GM23338 (cell line): ENCODE data around the gene HEY2.

Experiments used
- CREB1 ChIP-seq: fragments of 250-450 bp; sonication (Bioruptor Pico); IDR thresholded peaks from 2 replicates; pipeline ENCODE4 v1.5.0; 2020; ENCODE audit warnings: low read depth, mild to moderate bottlenecking, moderate library complexity
- CTCF ChIP-seq, 2 experiments: fragments of 200-600 bp in 1 of 2; sonication (generic) in 1 of 2; conservative IDR thresholded peaks; 2 replicates each; pipeline versions ENCODE4 v1.5.1 to v1.6.1; 2016 to 2017; ENCODE audit warnings: antibody characterized with exemption in 2 of 2, low read depth in 2 of 2, mild to moderate bottlenecking in 2 of 2, moderate library complexity in 1 of 2
- ETS1 ChIP-seq: IDR thresholded peaks from 2 replicates; pipeline ENCODE4 v1.6.1; 2016; ENCODE audit warnings: antibody characterized with exemption
- EZH2 ChIP-seq: fragments of 200-600 bp; sonication (generic); IDR thresholded peaks from one replicate; pipeline ENCODE4 v1.8.0; 2017; ENCODE audit warnings: antibody characterized with exemption, mild to moderate bottlenecking, low read depth; ENCODE audit not compliant: unreplicated experiment
- EZH2phosphoT487 ChIP-seq: fragments of 200-600 bp; sonication (generic); IDR thresholded peaks from one replicate; pipeline ENCODE4 v1.8.1; 2018; ENCODE audit warnings: antibody characterized with exemption; ENCODE audit not compliant: unreplicated experiment
- JUNB ChIP-seq: IDR thresholded peaks from one replicate; pipeline ENCODE4 v1.6.1; 2016; ENCODE audit warnings: antibody characterized with exemption; ENCODE audit not compliant: unreplicated experiment
- POLR2AphosphoS5 ChIP-seq: IDR thresholded peaks from 2 replicates; pipeline ENCODE4 v1.6.1; 2016; ENCODE audit warnings: antibody characterized with exemption, low read depth
- REST ChIP-seq: IDR thresholded peaks from one replicate; pipeline ENCODE4 v1.6.1; 2018; ENCODE audit warnings: antibody characterized with exemption; ENCODE audit not compliant: unreplicated experiment
- STAT1 ChIP-seq: IDR thresholded peaks from one replicate; pipeline ENCODE4 v1.6.1; 2016; ENCODE audit warnings: antibody characterized with exemption; ENCODE audit not compliant: unreplicated experiment

GRCh38 chr6:125797120-125797885 is 47.9 kb downstream of the HEY2 start:
- TF ChIP-seq STAT1: no peak
- no peak for TF ChIP-seq CTCF (conservative IDR thresholded peaks at IDR 0.05; ENCODE audit: low read depth in 2 of 2)
- TF ChIP-seq CREB1 (CRISPR knock-in tag): no peak
- TF ChIP-seq EZH2phosphoT487: no peak
- TF ChIP-seq POLR2AphosphoS5: no peak
- no peak for TF ChIP-seq EZH2
- no peak for TF ChIP-seq JUNB
- TF ChIP-seq REST: no peak
- TF ChIP-seq ETS1: no peak
